Middle frontal gyrus (tissue), 1 donor: ENCODE results near the gene CDADC1.
"Not testable (repeated sequence)": the region's sequence is repeated elsewhere in the genome, so short reads cannot be mapped to it uniquely, and the experiment has no call there.

Experiments
- DNase-seq: peaks from one replicate; pipeline ENCODE4 v3.0.0-alpha.2; 2015; ENCODE audit warnings: low spot score; ENCODE audit errors: extremely low spot score

The CDADC1 gene

DNA sequence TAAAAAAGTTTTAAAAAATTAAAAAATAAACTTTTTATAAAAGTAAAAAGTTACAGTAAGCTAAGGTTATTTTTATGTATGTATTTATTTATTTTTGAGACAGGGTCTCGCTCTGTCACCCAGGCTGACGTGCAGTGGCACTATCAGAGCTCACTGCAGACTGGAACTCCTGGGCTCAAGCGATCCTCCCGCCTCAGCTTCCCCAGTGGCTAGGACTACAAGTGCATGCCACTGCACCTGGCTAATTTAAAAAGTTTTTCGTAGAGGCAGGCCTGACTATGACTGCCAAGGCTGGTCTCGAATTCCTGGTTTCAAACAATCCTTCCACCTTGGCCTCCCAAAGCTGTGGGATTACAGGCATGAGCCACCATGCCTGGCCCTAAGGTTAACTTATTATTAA lies 64.1 kb downstream of the CDADC1 start:
- no peak for DNase-seq

DNA sequence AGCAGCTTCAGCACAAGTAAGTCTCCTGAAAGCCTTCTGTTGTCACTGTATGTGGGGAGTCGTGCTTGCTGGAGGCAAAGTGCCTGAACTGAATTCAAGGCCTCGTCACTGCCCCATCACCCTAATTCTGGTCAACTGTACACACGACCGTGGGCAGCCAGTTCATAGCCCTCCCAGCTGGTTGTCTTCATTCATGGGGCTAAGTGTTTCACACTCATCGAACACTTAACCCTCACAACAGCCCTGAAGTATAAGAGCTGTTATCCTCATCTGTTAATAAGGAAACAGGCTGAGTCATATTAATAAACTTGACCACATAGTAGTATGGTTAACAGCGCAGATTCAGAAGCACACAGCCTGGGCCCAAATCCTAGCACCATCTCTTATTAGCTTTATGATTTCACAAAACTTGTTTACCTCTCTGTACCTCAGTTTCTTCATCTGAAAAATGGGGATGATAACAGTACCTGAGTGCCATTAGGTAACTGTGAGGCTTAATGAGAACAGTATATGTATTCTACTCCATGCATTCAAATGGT lies 66.7 kb downstream of the CDADC1 start:
- DNase-seq = no peak

DNA sequence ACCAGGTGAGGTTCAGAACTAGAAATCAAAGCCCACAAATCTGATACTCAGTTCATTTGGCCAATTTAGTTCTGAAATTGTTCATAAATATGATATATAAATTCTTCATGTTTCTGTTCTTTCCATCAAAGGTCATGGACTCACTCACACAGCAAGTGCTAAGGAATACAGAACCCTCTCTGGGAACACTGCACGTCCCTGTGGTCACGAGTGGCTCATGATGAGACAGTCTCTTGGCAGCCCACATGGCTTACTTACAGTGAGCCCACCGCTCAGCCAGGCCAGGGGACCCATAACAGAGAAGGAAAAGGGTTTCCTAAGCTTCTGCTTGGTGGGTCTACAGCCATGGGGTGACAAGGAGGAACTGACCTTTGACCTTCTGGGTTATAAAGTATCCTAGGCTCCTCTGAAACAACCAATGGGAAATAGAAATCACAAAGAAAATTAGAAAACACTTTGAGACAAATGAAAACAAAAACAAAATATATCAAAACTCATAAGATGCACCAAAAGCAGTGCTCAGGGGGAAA lies 67.4 kb downstream of the CDADC1 start:
- DNase-seq = no peak

DNA sequence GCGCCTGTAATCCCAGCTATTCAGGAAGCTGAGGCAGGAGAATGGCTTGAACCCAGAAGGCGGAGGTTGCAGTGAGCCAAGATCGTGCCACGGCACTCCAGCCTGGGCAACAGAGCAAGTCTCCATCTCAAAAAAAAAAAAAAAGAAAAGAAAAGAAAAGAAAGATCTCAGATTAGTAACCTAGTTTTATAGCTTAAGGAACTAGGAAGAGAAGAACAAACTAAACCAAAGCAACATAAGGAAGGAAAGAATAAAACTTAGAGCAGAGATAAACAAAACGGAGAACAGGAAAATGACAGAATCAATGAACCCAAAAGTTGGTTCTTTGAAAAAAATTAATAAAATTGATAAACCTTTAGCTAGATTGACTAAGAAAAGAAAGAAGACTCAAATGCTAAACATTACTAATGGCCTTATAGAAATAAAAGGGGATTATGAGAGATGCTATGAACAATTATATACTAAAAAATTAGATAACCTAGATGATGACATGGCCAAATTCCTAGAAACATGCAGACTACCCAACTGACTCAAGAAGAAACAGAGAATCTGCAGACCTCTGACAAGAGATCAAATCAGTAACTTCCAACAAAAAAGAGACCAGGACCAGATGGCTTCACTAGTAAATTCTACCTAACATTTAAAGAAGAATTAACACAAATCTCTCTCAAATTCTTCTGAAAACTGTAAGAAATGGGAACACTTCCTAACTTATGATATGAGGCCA lies 68.2 kb downstream of the CDADC1 start:
- no peak for DNase-seq

DNA sequence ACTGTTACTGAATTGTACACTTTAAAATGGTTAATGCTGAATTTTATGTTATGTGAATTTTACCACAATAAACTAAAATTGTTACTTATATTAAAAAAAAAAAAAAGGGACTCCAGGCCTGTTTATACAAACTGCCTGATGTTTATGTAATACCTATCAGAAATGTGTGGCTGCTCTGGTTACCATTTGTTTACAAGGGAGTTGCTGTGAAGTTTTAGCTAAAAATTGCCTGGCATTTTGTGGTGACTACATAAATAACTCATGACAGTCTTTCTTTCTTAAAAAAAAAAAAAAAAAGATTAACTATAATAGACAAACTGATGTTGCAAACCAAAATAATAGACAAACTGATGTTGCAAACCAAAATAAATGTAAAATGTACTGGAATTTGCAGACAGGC lies 71.8 kb downstream of the CDADC1 start:
- no peak for DNase-seq

DNA sequence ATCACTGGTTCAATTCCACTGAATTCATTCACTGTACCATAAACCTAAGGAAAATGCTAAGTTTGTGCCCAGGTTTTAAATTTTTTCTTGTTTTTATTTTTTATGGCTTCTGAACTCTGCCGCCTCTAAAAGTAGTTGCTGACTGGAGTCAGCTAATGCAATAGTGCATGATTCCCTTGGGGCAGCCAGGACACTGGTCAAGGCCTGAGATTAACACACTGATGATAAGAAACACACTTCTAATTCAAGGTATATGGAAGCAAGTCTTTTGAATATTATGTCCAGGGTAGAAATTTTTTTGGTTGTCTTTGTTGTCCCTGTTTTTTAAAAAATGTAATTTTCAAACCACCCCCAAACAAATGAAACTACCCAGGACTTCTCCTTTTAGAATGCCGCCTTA lies 72.2 kb downstream of the CDADC1 start:
- DNase-seq = no peak

DNA sequence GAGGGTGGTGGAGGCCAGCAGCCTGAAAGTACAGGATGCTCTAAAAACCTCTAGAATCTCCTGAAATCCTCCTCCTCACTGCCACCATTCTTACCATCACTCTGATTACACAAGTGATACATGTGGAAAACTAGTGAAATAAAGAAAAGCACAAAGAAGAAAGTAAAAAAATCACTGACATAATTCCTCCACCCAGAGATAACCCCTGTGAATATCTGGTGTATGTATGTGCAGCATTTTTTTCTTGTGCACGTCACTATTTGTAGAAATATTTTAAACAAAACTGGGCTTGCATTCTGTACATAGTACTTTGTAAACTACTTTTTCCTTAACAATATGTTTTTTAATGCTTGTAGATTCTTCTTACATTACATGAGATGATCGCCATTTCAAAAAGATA lies 73.2 kb downstream of the CDADC1 start:
- no peak for DNase-seq

DNA sequence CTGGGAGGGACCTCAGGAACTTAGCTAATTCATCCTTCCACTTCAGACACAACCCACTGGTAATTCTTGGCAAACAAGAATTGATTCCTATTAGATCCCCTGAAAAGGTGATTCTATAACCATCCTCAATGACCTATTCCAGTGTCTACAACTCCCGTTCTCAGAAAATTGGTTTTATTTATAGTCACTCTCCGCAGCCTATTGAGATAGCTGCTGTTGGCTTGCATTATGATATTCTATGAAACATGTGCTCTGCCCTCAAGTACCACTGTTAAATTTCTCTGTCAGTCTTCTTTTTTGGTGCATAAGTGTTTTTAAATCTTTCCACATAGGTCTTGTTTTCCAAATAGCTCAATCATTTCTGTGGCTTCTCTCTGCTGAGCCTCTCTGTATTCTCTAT lies 75.0 kb downstream of the CDADC1 start:
- DNase-seq = no peak

DNA sequence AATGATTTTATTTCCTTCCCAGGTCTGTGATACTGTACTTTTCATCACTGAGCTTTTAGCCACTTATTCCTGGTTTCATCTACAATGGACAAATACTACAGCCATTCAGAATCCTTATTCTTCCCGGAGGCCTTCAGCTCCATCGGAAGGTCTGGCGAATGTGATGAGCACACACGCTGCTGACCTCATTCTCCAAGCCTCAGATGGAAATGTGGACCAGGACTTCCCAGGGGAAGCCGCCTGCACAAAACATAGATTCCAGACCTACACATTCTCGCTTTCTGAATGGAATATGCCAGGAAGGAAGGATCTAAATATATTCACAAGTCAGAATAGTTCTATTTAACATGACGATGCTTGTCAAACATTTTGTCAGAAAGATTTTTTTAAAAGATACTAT lies 75.6 kb downstream of the CDADC1 start:
- DNase-seq = no peak

DNA sequence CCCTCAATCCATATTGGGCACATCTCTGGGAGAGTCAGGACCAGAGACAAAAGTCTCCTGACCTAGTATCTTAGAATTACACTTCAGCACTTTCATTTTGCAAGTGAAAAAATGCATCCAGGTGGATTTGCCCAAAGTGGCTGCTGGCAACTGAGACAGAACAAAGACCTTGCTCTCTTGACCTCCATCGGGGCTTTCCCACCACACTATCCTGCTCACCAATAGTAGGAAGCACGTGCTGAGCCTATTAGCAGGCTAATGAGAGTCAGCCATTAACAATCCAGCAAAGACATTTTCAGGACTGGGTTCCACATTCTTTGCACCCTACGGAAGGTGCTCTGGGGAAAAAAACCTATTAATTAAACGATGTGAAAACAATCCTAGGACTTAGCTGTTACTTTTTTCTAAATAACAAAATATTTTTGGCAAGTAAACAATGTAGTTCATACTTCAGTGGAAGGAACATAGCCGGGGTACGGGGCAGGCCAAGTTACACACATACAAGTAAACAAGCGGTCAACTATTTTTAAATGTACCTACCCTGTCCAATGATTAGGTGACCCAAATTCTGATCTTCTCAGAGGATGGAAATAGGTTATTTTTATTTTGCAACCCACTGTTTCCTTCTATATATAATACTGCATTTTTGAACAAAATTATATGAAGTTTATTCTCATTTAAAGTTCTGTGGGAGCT lies 78.6 kb downstream of the CDADC1 start:
- no peak for DNase-seq

DNA sequence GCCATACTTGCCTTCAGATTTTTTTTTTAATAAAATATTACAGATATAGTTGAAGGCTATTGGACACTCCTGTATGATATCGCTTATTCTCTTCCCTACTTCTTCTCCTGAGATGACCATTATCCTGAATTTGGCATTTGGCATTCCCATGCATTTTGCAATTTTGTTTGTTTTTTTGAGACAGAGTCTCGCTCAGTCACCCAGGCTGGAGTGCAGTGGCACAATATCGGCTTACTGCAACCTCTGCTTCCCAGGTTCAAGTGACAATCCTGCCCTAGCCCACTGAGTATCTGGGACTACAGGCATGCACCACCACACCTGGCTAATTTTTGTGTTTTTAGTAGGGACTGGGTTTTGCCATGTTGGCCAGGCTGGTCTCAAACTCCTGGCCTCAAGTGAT lies 79.4 kb downstream of the CDADC1 start:
- DNase-seq = not testable (repeated sequence)

DNA sequence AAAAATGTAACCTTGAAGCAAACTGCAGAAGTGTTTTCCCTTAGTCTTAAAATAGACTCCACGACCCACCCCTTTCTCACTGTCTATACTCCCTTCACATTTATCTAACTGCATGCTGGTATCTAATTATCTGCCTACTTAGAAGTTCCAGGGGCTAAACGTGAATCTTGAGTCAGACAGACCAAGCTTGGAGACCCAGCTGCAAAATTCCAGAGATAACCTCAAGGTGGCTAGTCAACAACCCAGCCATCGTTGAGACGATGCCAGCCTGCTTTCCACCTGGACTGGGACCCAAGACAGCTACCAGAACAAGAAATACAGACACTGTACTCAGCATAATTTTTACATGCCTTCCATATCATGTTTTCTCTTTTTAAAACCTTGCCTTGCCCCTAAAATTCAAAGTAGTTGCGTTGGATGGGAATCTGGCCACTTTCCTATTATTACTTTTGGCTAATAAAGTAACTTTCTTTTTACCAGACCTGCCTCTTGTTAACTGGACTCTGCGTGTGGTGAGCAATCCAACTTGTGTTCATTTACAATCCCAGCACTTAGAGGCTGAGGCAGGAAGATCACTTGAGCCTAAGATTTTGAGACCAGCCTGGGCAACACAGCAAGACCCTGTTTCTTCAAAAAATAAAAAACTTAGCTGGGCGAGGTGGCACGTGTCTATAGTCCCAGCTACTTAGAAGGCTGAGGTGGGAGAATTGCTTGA lies 82.3 kb downstream of the CDADC1 start:
- no peak for DNase-seq

DNA sequence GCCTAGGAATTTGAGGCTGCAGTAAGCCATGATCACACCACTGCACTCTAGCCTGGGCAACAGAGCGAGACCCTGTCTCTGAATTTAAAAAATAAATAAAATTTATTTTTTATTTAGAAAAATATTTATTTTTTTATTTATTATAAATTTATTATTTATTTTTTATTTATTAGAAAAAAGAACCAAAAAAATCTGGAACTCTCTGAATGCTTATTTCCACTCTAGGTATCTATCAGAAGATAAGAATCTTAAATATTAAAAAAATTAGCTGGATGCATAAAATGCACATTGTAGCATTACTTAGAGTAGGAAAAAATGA lies 82.8 kb downstream of the CDADC1 start:
- DNase-seq = no peak

DNA sequence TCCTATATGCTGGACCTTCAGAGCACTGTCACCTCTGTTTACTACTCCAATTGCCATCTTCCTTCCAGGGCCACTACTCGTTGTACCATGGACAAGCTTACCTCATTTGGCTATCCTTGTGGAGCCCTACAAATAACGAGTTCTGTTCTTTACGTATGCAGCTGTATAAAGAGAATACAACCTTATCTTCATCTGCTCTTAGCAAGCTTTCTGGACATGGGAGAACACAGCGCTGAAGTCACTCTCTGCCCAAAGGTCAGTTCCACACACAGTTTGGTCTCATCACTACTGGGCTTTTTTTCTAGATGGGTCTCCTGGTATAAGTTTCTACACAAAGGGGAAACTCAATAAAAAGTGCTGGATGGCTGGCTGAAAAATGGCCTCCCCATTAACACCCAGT lies 88.9 kb downstream of the CDADC1 start:
- no peak for DNase-seq

DNA sequence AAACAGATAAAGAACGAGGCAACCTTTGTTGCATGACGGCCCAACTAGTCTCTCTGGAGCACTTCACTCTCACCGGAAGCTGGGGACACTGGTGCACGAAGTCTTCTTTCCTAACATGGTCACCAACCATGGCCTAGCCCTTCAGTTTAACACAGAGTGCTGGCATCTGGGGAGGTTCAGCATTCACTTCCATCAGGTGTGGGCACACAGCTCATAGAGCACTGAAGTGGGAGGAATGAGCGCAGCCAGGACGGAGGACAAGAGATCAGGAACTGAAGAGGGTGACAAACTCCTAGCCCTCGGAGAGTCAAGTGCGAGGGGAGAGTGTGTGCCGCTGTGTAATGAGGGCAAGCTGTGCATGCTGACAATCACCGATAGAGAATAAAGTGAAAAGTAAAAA lies 92.4 kb downstream of the CDADC1 start:
- DNase-seq = no peak

DNA sequence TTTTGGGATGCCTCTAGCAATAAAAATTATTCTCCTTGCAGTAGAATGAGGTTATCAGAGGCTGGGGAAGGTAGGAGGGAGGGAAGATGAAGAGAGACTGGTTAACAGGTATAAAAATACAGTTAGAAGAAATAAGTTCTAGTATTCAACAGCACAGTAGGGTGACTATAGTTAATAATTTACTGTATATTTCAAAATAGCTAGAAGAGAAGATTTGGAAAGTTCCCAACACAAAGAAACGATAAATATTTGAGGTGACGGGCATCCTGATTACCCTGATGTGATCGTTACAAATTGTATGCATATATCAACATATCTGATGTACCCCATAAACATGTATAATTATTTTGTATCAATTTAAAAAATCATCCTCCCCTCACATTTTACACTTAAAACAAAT lies 93.8 kb downstream of the CDADC1 start:
- no peak for DNase-seq

DNA sequence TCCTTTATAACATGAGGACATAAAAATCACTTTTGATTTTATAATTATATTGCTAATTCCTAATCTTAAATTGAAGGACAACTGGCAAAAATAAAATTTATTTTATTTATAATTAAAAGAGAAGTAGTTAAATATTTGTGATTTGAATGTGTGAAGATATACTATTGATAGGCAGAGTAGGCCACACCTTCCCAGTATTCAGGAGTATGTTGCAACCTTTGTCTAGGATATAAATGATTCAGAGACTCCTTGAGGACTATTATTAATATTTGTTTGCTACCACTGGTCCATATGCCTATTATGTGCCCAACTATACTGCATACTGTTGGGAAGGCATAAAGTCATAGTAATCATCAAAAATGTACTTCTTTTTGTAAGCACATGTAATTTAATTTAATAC lies 94.2 kb downstream of the CDADC1 start:
- DNase-seq = no peak

DNA sequence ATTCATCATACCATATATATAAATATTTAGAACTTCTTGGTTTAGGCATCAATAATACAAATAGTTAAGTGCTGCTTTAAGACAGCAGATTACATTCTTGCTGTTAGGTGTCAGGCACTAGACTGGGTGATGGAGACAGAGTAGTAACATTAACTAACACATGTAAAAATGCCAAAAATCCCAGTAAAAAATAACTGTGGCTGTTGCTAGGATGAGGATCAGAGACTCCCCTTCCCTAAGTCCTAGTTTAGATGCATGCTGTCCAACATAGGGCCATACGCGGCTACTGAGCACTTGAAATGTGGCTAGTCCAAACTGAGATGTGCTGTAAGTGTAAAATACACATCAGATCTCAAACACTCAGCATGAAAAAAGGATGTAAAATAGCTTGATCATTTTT lies 94.7 kb downstream of the CDADC1 start:
- DNase-seq = no peak
